GM19238 (cell line): Measurements from ENCODE around the gene PSEN2.

Experiments used
- DNase-seq: peaks from one replicate; pipeline ENCODE4 v3.0.0; 2011; ENCODE audit warnings: low spot score; ENCODE audit not compliant: insufficient read length

Gene PSEN2

DNA sequence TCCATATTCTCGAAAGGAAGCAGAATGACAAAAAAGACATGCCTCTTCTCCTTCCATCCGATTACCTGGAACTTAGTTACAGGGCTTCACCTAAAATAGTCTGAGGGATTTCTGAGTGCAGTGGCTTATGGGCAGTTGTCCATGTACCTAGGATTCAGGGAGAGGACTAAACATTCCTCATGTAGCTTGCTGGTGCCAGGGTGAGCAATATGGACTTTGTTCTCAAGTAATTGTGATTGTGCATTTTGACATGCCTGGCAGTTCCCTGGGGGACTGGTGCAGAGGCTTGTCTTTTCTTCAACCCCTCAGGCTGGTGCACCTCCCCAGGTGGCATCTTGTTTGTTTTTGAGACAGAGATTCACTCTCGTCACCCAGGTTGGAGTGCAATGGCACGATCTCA is 6.1 kb upstream of the PSEN2 start:
- no peak for DNase-seq

DNA sequence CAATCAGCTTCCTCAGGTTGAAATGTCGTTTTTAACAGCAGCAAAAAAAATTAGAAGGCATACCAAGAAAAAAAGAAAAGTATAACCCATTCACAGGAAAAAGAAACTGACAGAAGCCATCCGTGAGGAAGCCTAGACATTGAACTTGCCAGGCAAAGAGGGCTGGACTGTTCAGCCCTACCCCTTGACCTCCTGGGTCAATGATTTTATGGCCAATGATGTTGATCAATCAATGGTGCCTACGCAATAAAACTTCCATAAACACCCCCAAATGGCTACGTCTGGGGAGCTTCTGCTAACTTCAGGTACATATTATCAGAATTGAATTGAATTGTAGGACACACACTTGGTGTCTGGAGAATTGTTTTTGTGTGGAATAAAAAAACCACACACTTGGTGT is 4.8 kb upstream of the PSEN2 start:
- no peak for DNase-seq

DNA sequence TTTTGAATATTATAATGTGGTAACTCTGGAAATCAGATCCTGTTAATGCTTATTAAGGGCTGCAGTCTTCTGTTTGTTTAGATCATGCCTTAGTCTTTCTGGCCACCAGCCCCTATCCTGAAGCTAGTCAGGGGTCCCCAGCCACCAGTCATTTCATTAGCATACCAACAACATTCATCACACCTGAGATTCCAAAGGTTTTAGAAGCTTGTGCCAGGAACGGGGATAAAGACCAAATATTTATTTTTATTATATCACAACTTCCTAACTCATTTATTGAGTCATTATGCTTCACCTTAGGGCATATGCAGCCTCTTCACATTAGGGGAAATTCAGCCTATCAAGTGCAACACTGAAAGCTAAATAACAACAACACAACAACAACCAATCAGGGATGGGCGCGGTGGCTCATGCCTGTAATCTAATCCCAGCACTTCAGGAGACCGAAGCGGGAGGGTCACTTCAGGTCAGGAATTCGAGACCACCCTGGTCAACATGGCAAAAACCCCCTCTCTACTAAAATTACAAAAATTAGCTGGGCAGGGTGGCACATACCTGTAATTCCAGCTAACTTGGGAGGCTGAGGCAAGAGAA is 2.9 kb upstream of the PSEN2 start:
- no peak for DNase-seq

GRCh38 chr1:226868726-226869125 is 1.7 kb upstream of the PSEN2 start:
- DNase-seq = no peak

DNA sequence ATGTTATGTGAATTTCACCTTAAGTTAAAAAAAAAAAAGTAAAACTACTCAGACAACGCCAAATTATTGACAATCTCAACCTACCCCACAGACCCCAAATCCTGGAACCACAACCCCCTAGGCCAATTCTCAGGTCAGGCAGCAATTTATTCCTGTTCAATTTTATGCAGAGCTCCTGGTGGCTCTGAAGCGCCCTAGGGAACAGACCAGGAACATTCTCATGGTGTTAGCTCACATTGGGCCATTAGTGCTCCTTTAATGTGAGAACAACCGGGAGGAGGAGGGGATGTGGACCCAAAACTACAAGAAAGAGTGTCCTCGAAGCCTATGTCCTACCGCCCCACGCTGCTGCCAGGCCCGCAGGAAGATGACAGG is 403 bp upstream of the PSEN2 start:
- DNase-seq = no peak

DNA sequence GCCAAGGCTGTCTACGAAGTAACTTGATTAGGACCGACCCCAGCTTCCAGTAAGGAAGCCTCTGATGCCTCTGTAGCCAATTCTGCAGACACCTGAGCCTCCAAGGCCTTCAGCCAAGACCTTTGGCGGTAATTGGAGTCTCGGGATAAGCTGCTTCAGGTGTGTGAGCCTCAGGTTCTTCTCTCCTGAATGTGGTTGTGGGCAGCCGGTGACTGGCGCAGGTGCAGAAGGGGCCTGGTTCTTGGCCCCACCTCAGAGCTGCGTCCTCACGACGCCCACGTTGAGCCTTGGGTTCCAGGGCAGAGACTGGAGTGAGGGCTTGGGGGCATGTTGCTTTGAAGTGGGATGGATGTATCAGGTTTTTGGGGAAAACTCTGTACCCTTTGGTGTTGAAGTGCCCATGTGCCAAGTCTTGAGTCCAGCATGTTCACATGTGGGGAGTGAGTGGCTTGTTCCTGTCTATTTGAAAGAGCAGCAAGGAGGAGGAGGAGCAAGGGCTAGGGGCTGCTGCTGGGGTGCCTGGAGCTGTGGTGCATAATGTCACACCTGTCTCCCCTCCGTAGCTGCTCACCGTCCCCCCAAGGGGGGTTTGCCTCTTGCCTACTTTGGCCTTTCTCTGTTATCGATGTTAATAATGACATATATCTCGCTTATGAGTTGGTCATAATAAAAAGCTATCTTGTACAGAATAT is 1.4 kb downstream of the PSEN2 start:
- DNase-seq = no peak

DNA sequence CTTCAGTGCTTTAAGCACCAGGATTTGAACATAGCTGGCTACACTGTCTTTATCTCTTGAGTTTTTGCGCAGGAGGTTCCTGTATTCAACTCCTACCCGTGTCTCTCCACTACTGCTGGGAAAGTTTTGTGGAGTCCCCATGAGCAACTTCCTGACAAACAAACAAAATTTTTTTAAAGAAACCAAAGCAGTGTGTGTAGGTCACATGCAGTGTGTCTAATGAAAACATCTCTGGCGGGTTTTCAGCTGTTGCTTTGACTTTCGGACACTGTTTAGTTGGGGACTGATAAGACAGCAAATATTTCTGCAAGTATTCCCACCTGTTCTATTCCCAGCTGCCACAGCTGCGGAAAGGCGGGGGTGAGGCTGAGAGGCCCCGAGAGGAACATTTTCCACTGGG is 2.0 kb downstream of the PSEN2 start:
- no peak for DNase-seq

DNA sequence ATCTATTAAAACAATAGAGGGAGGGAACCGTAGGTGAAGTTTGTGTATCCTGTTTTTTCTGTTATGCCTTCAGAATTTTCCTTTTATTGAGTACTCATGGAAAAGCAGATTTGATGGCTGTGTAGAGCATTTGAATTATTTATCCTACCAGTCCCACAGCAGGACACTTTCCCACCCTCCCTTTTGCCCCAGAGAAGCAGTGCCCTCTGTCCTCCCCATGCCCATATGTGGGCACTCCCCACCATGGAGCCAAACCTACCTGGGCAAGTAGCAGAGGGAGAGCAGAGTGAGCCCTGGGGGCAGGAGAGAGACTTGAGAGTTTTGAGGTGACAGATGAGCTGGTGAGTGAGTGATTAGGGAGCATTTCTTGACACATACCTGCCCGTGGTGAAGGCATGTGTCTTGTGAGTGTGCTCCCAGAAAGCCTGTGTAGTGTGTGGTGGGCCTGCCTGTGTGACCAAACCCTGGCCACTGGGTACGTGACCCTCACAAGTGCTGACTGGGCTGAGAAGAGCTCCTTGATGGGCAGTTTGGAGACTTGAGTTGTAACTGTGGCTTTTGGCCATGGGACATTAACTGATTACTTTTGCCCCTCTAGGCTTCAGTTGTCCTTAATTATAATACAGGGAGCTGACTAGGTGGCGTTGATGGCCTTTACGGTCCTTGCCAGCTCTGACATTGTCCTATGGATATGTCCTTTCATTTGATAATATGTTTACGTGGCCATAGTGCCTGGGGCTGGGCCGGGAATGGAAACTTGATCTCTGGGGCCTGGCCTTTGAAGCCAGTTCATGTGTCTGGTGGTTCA is 3.6 kb downstream of the PSEN2 start:
- DNase-seq = no peak

DNA sequence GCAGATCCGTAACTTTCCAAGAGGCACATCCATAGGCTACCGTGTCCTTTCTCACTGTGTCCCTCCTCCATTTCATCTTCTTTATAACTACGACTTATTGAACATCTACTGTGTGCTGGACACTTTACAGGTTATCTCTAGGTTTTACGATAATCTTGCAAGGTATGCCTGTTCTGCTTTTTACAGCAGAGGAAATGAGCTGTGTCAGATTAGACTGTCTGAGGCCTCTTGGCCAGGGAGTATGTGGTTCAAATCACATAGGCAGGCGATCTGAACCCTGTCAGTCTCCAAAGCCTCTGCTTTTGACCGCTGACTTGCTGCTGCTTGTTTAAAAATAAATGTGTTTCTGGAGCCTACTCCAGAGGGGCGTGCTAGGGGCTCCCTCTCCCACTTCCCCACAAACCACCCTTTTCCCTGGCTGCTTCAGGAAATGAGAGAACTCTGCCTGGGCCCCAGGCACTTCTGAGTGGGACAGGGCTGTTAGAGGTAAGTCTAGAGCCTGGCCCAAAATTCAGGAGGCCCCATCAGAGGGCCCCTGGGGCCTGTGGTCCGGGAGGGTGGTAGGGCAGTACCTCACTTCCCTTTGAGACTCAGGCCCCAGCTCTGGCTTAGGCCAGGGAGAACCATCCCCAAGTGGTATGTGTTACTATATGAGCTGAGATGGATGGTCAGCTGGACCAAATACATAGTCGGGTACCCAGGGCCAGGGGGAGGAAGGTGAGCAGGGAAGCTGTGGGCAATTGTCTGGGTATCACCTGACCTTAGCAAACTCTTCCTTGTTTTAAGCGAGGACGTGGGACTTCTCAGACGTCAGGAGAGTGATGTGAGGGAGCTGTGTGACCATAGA is 4.4 kb downstream of the PSEN2 start:
- DNase-seq = no peak

DNA sequence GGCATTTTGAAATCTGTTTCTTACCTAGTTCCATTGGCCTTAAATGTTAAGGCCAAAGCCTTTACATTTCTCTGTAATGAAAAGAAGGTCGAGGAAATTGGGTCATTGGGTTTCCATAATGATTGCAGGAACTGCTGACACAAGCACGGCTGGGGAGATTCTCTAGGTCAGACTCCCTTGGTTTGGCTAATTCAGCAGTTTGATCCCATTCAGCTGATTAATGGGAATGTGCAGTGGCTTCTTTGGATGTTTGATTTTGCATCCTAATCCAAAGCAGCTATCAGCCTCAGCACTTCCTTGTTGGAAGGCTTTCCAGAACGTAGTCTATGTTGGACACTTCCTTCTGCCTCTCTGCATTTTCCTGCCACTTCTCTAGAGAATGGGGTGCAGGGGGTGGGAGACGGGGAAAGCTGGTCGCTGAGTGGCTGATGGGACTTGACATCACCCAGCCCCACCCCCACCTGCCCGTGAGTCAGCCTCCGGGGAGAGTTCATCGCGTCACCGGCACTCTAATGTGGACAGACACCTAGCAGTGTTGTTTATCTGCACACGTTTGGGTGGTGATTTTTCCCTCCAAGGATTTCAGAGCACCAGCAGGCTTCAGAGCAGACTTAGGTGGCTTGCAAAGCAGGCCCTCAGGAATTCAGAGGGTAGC is 5.4 kb downstream of the PSEN2 start:
- no peak for DNase-seq

DNA sequence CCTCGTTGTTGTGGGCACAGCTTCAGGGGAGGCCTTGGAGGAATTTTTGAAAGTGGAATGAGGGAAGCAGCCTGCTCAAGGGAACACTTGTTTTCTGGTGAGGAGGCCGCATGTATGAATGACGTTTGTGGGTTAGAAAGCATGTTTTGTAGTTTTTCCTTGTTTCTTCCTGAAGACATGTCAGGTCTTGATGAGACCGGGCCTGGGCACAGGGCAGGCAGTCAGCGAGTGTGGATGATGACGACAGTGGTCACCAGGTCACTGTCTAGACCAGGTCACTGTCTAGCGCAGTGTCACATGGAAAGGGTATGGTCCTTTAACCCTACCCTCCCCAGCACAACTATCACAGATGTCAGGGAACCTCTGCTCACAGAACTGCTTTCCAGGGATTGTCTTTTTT is 7.3 kb downstream of the PSEN2 start:
- no peak for DNase-seq

- no peak for DNase-seq
Measured at GRCh38 chr1:226880372-226881287, 10.2 kb downstream of the PSEN2 start.

- no peak for DNase-seq
Measured at GRCh38 chr1:226881515-226882185, 11.2 kb downstream of the PSEN2 start.

DNA sequence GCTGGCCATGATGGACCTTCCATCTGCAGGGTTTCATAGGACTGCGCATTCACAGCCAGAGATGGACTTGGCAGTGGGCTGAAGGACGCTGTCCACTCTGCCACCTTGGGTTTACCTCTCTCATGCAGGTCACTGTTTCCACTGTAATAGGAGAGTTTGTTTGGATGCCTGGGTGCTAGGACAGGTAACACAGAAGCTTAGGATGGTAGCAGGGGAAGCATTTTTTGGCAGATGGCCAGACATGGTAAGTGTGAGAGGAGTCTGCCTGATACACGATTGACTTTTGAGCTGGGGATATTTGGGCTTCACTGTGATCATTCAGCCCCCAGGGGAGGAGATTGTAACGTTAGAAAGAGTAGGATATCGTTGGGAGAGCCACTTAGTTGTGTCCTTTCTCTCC is 11.8 kb downstream of the PSEN2 start:
- DNase-seq = no peak

- DNase-seq = peak; percentile 48
Measured at GRCh38 chr1:226882631-226883409, 12.4 kb downstream of the PSEN2 start.

GRCh38 chr1:226883630-226884029 is 13.2 kb downstream of the PSEN2 start:
- no peak for DNase-seq

DNA sequence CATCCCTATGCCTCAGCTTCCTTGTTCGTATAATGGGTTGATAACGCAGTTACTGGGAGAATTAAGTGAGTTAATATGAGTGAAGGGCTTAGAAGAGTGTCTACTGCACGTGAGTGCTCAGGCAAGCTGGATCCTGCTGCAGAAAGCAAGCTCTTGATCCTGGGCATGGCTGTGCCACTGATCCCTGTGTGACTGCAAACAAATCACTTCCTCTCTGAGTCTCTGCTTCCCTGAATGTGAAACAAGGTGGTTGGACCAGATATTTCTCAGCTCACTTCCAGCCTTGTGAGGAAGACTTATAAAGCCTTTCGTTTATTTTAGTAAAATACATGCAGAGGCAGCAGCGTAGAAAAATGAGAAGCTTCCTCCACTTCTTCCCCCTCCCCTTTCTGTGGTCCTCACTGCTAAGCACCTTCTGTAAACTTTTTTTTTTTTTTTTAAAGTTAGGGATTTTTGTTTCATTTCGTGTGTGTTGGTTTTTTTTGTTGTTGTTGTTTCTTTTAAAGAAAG is 13.8 kb downstream of the PSEN2 start:
- no peak for DNase-seq

DNA sequence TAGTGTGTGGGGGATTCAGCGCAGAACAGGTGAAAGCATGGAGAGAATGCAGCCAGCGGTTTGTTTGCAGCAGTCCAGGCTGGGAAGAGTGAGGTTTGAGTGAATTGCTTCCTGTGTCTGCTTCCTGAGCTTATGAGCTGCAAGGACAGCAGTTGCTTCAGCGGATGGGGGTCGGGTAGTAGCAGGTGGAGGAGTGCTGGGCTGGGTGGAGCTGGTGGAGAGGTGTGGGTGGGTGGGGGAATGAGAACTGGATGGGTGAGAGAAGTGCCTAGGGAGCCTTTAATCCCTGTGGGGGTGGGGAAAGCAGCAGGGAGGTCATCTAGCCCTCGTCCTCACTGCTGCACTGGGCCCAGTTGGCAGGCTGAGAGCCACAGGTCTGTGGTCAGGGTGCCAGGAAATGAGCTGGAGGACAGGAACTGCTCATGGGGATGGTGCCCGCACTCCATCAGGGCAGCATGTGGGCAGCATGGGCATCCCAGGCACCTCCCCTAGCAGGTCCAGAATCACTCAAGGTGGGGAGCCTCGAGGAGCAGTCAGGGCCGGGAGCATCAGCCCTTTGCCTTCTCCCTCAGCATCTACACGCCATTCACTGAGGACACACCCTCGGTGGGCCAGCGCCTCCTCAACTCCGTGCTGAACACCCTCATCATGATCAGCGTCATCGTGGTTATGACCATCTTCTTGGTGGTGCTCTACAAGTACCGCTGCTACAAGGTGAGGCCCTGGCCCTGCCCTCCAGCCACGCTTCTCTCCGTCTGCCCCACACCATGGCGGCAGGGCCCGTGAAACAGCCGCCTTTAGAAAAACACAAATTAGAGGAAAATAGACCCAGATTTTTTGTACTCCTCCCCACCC is 14.8 kb downstream of the PSEN2 start:
- no peak for DNase-seq
